Measurements from ENCODE around the gene PTPRD. TPM values are rescaled to one million over a fixed set of nuclear protein-coding genes. Genes with fewer than 3 reads are reported as not detected.

Gene PTPRD
- total RNA-seq, 2 donors from 2014 or later, result 60.1 to 75.7 TPM

GRCh38 chr9:8683496-8683895 lies 1929.3 kb downstream of the PTPRD start:
- Histone ChIP-seq H3K4me1 (no peaks in the 10 kb centered on the region), H3K27ac (no peak overlapping the region), H3K27me3 (no peaks in the 10 kb centered on the region), H3K4me3 (no peak overlapping the region), H3K9me3 (no peaks in the 10 kb centered on the region), H3K36me3 (no peaks in the 10 kb centered on the region), H3K9ac (ENCODE audit: low read depth in 2 of 2, low read length in 2 of 2) (no peak overlapping the region)
- TF ChIP-seq, protein P1, sequence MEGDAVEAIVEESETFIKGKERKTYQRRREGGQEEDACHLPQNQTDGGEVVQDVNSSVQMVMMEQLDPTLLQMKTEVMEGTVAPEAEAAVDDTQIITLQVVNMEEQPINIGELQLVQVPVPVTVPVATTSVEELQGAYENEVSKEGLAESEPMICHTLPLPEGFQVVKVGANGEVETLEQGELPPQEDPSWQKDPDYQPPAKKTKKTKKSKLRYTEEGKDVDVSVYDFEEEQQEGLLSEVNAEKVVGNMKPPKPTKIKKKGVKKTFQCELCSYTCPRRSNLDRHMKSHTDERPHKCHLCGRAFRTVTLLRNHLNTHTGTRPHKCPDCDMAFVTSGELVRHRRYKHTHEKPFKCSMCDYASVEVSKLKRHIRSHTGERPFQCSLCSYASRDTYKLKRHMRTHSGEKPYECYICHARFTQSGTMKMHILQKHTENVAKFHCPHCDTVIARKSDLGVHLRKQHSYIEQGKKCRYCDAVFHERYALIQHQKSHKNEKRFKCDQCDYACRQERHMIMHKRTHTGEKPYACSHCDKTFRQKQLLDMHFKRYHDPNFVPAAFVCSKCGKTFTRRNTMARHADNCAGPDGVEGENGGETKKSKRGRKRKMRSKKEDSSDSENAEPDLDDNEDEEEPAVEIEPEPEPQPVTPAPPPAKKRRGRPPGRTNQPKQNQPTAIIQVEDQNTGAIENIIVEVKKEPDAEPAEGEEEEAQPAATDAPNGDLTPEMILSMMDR (IDR thresholded peaks at IDR 0.05), result no peak
- intact Hi-C loops (cut with DNase I), result no loop called here
- DNase-seq, result no peak

DNA sequence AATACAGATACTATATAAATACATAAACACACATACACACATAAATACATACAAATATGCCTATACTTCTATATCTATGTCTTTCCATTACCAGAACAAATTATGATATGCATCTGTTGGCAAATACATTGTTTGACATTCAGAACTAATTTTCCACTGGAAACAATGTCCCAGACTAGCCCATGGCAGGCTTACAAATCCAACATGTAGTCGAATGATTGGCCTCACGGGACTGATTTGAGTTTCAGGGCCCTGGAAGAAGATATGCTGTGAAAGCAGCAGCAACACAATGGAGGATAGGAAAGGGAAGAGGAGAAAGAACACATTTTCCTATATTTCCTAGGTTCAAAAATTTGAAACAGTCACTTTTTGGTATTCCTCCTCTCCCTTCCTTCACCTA lies 1932.1 kb downstream of the PTPRD start:
- Histone ChIP-seq H3K36me3 (no peaks in the 10 kb centered on the region), H3K27ac (no peak overlapping the region), H3K4me1 (no peaks in the 10 kb centered on the region), H3K9me3 (no peaks in the 10 kb centered on the region), H3K27me3 (no peaks in the 10 kb centered on the region), H3K4me3 (no peak overlapping the region), H3K9ac (ENCODE audit: low read depth in 2 of 2, low read length in 2 of 2) (no peak overlapping the region)
- intact Hi-C loops (cut with DNase I), result no loop called here
- TF ChIP-seq, protein P1 (IDR thresholded peaks at IDR 0.05), result no peak
- DNase-seq, result no peak

DNA sequence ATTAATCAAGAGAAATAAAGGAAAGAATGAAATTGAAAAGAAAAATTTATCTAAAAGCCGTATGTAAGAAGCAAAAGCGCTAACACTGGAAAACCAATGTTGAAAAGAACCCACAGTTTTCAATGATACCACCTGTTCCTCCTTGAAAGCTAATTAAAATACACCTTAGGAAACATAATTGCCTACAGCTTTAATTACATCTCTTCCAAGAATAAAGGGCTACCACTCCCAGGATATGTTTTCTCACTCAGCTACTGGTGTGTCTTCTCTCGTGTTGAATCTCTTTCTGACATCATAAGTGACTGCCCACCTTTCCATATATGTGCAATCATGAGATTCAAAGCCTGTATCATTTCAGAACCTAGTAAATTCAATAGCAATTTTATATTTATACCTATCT lies 1932.6 kb downstream of the PTPRD start:
- Histone ChIP-seq H3K4me3 (no peak overlapping the region), H3K36me3 (no peaks in the 10 kb centered on the region), H3K9me3 (no peaks in the 10 kb centered on the region), H3K4me1 (no peaks in the 10 kb centered on the region), H3K27ac (no peak overlapping the region), H3K27me3 (no peaks in the 10 kb centered on the region), H3K9ac (ENCODE audit: low read depth in 2 of 2, low read length in 2 of 2) (no peak overlapping the region)
- DNase-seq, result no peak
- intact Hi-C loops (cut with DNase I), result no loop called here
- TF ChIP-seq, protein P1 (IDR thresholded peaks at IDR 0.05), result no peak

DNA sequence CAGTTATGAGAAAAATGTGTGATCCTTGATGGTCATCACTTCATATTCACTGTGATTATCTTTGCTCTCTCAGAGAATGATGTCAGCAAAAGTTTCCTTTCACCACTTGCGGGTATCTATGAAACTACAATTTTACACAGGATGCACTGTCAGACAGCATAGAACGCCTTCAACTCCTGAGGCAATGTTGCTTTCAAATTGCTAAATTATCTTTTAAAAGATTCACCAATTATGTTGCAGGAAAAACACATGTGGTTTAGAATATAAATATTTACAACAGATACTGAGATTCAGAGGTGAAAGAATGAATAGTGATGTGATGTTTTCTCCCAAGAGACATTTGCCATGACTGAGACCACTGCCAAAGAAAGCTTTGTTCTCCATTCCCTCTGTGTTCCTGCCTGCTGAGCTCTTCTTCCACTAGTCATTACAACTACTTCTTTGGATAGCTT lies 1933.4 kb downstream of the PTPRD start:
- H3K27ac ChIP-seq, result no peak overlapping the region
- no peak overlapping the region for H3K9ac ChIP-seq (ENCODE audit: low read depth in 2 of 2, low read length in 2 of 2)
- H3K9me3 ChIP-seq, result no peaks in the 10 kb centered on the region
- TF ChIP-seq, protein P1 (IDR thresholded peaks at IDR 0.05), result no peak
- intact Hi-C loops (cut with DNase I), result no loop called here
- H3K27me3 ChIP-seq, result no peaks in the 10 kb centered on the region
- H3K36me3 ChIP-seq, result no peaks in the 10 kb centered on the region
- DNase-seq, result no peak
- H3K4me3 ChIP-seq, result no peak overlapping the region
- H3K4me1 ChIP-seq, result no peaks in the 10 kb centered on the region

DNA sequence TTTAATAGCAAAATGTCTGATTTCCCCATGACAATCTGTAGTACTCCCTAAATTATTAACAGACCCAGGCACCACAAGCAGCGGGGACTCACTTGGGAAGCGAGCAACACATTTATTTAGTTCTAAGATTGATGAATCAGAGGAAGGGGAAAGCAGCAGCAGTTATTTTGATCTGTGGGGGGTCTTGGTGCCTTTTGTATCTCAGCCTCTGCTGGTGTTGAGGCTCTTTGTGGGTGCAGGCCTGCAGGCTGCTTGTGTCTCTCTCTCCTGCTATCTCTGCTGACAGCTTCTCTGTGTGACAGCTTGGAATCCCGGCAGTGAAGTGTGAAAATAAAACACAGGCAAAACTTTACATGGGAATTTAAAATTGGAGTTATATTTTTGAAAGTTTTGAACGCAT lies 1935.1 kb downstream of the PTPRD start:
- Histone ChIP-seq H3K4me3 (no peak overlapping the region), H3K9me3 (no peaks in the 10 kb centered on the region), H3K27ac (no peak overlapping the region), H3K36me3 (no peaks in the 10 kb centered on the region), H3K9ac (ENCODE audit: low read depth in 2 of 2, low read length in 2 of 2) (no peak overlapping the region), H3K27me3 (no peaks in the 10 kb centered on the region), H3K4me1 (no peaks in the 10 kb centered on the region)
- TF ChIP-seq, protein P1 (IDR thresholded peaks at IDR 0.05), result no peak
- intact Hi-C loops (cut with DNase I), result no loop called here
- DNase-seq, result no peak

DNA sequence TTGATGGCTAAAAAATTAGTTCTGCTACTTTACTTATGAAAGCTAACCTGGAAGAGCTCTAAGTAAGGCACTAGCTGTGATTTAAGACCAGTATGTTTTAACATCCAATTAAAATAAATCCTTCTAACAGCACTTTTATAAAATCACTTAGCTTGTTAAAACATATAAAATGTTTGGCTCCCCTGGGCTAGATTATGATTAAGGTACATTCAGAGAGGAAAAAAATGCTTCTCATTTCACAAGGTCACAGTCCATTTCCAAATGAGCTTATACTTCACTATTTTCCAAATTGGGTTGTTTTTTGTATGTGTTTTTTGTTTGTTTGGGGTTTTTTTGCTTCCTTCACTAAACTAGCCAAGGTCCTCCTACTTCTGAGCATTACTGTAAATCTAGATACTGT lies 1938.3 kb downstream of the PTPRD start:
- TF ChIP-seq, protein P1 (IDR thresholded peaks at IDR 0.05), result no peak
- intact Hi-C loops (cut with DNase I), result no loop called here
- Histone ChIP-seq H3K9ac (ENCODE audit: low read depth in 2 of 2, low read length in 2 of 2) (no peak overlapping the region), H3K27me3 (no peaks in the 10 kb centered on the region), H3K4me3 (no peak overlapping the region), H3K4me1 (no peaks in the 10 kb centered on the region), H3K36me3 (no peaks in the 10 kb centered on the region), H3K27ac (no peak overlapping the region), H3K9me3 (no peaks in the 10 kb centered on the region)
- no peak for DNase-seq
